Cardiac fibroblast (primary cell): ENCODE measurements around the gene MBOAT1.
"Not testable (repeated sequence)": the region's sequence is repeated elsewhere in the genome, so short reads cannot be mapped to it uniquely, and the experiment has no call there.

Experiments used
- DNase-seq, 2 donors: peaks; one replicate each; pipeline versions ENCODE4 v3.0.0 to v3.0.0-alpha.2; 2010; ENCODE audit warnings: low read depth in 2 of 2
- H3K4me3 ChIP-seq, 2 donors: replicated peaks in 1 of 2; 1 replicate in 1 of 2; 2 replicates in 1 of 2; pipeline ENCODE4 v1.5.1; 2011; ENCODE audit warnings: low read depth in 2 of 2, low read length in 2 of 2, mild to moderate bottlenecking in 2 of 2, moderate library complexity in 1 of 2
- CTCF ChIP-seq: IDR thresholded peaks from one replicate; pipeline ENCODE4 v1.5.1; 2011; ENCODE audit warnings: low read depth, mild to moderate bottlenecking, low read length, inconsistent platforms

MBOAT1 gene

GRCh38 chr6:20158676-20159075 lies 53.6 kb downstream of the MBOAT1 start:
- no peak for DNase-seq
- no peak for TF ChIP-seq CTCF
- H3K4me3 ChIP-seq: no peak overlapping the region

- no peak overlapping the region for H3K4me3 ChIP-seq
- DNase-seq: no peak
- TF ChIP-seq CTCF: no peak
These were observed 55.4 kb downstream of the MBOAT1 start for GRCh38 chr6:20156824-20157223.

GRCh38 chr6:20154753-20155152 lies 57.5 kb downstream of the MBOAT1 start:
- TF ChIP-seq CTCF: no peak
- no peak for DNase-seq
- H3K4me3 ChIP-seq: no peak overlapping the region

- no peak for TF ChIP-seq CTCF
- no peak overlapping the region for H3K4me3 ChIP-seq
- no peak for DNase-seq
These were observed 59.1 kb downstream of the MBOAT1 start for GRCh38 chr6:20153194-20153593.

- H3K4me3 ChIP-seq: no peak overlapping the region
These were observed 63.8 kb downstream of the MBOAT1 start for GRCh38 chr6:20148433-20148832.

GRCh38 chr6:20147469-20147868 lies 64.8 kb downstream of the MBOAT1 start:
- no peak overlapping the region for H3K4me3 ChIP-seq
- TF ChIP-seq CTCF: no peak
- DNase-seq: no peak

More at GRCh38 chr6:20148433-20148832, 63.8 kb downstream of the MBOAT1 start:
- no peak for TF ChIP-seq CTCF
- no peak for DNase-seq

GRCh38 chr6:20146831-20147230 lies 65.4 kb downstream of the MBOAT1 start:
- H3K4me3 ChIP-seq, DNase-seq: not testable (repeated sequence)

GRCh38 chr6:20146291-20146690 lies 66.0 kb downstream of the MBOAT1 start:
- H3K4me3 ChIP-seq: no peak overlapping the region
- no peak for DNase-seq
- TF ChIP-seq CTCF: no peak
